HCT116 (cell line): ENCODE data around the gene DOCK11.

ENCODE experiments used
- CTCF ChIP-seq, 3 experiments: fragments of 200-600 bp in 1 of 3; sonication (generic) in 1 of 3; IDR thresholded peaks in 2 of 3; conservative IDR thresholded peaks in 1 of 3; 2 replicates each; pipeline ENCODE4 v1.5.1; 2012 to 2017; ENCODE audit warnings: low read depth in 2 of 3, low read length in 2 of 3, antibody characterized with exemption in 1 of 3, borderline replicate concordance in 1 of 3, control low read depth in 1 of 3, mild to moderate bottlenecking in 1 of 3, mixed read lengths in 1 of 3, mixed run types in 1 of 3, moderate library complexity in 1 of 3; ENCODE audit not compliant: insufficient read depth in 1 of 3
- EZH2 ChIP-seq: fragments of 200-600 bp; sonication (generic); IDR thresholded peaks from 2 replicates; pipeline ENCODE4 v1.6.1; 2017; ENCODE audit warnings: antibody characterized with exemption, mixed run types
- EZH2phosphoT487 ChIP-seq: fragments of 200-600 bp; IDR thresholded peaks from 2 replicates; pipeline ENCODE4 v1.6.1; 2018; ENCODE audit warnings: antibody characterized with exemption, borderline replicate concordance
- MAX ChIP-seq: IDR thresholded peaks from 2 replicates; pipeline ENCODE4 v1.6.1; 2012
- POLR2A ChIP-seq: IDR thresholded peaks from 2 replicates; pipeline ENCODE4 v1.7.0; 2011; ENCODE audit warnings: borderline replicate concordance; ENCODE audit not compliant: insufficient read depth, insufficient read length; ENCODE audit errors: extremely low read depth
- RAD21 ChIP-seq: IDR thresholded peaks from 2 replicates; pipeline ENCODE4 v1.6.1; 2012; ENCODE audit warnings: low read depth, mild to moderate bottlenecking
- REST ChIP-seq: IDR thresholded peaks from 2 replicates; pipeline ENCODE4 v1.6.1; 2012; ENCODE audit warnings: low read depth

GRCh38 chrX:118519411-118520215 is 24.0 kb downstream of the DOCK11 start:
- TF ChIP-seq RAD21 (no peak), CTCF (IDR thresholded peaks at IDR 0.05 in 2 of 3, conservative IDR thresholded peaks at IDR 0.05 in 1 of 3; ENCODE audit: borderline replicate concordance in 1 of 3, insufficient read depth in 1 of 3, low read depth in 2 of 3, low read length in 2 of 3) (no peak), EZH2 (no peak), POLR2A (no peak), EZH2phosphoT487 (no peak), REST (no peak), MAX (no peak)
